ENCODE measurements around the gene PLEKHA5.

The PLEKHA5 gene

GRCh38 chr12:19301688-19302087, 172.2 kb downstream of the PLEKHA5 start:
- H3K27ac ChIP-seq (ENCODE audit: low read depth, low read length): no peak overlapping the region
- H3K79me2 ChIP-seq (ENCODE audit: control insufficient read depth, low read length): no peaks in the 10 kb centered on the region
- H3K9me3 ChIP-seq (ENCODE audit: control insufficient read depth, insufficient read depth, low read length): no peaks in the 10 kb centered on the region
- H3K36me3 ChIP-seq (ENCODE audit: control insufficient read depth, low read length): no peaks in the 10 kb centered on the region
- no peak overlapping the region for H3K4me3 ChIP-seq (ENCODE audit: low read length)
- no peaks in the 10 kb centered on the region for H3K27me3 ChIP-seq (ENCODE audit: control insufficient read depth, low read length)
- H4K20me1 ChIP-seq (ENCODE audit: control insufficient read depth, insufficient read depth, low read depth, low read length): no peaks in the 10 kb centered on the region
- no peak for TF ChIP-seq CTCF (IDR thresholded peaks at IDR 0.05; ENCODE audit: low read depth, low read length, poor library complexity, severe bottlenecking)
- no peak for TF ChIP-seq EZH2phosphoT487 (IDR thresholded peaks at IDR 0.05; ENCODE audit: borderline replicate concordance, low read length)
- no peaks in the 10 kb centered on the region for H3F3A ChIP-seq (ENCODE audit: control insufficient read depth, insufficient read depth)
- H3K4me2 ChIP-seq (ENCODE audit: low read length): no peak overlapping the region
- H3K4me1 ChIP-seq (ENCODE audit: control insufficient read depth, low read length): no peaks in the 10 kb centered on the region
- H3K9me2 ChIP-seq (replicated peaks; ENCODE audit: control insufficient read depth, low read length): no peaks in the 10 kb centered on the region

- Histone ChIP-seq H3K27me3 (ENCODE audit: control insufficient read depth, low read length) (no peaks in the 10 kb centered on the region), H3K4me3 (ENCODE audit: low read length) (no peak overlapping the region), H3K9me2 (replicated peaks; ENCODE audit: control insufficient read depth, low read length) (no peaks in the 10 kb centered on the region), H3K4me1 (ENCODE audit: control insufficient read depth, low read length) (no peaks in the 10 kb centered on the region), H4K20me1 (ENCODE audit: control insufficient read depth, insufficient read depth, low read depth, low read length) (no peaks in the 10 kb centered on the region), H3K36me3 (ENCODE audit: control insufficient read depth, low read length) (no peaks in the 10 kb centered on the region), H3K9me3 (ENCODE audit: control insufficient read depth, insufficient read depth, low read length) (no peaks in the 10 kb centered on the region), H3K79me2 (ENCODE audit: control insufficient read depth, low read length) (no peaks in the 10 kb centered on the region), H3K4me2 (ENCODE audit: low read length) (no peak overlapping the region), H3K27ac (ENCODE audit: low read depth, low read length) (no peak overlapping the region), H3F3A (ENCODE audit: control insufficient read depth, insufficient read depth) (no peaks in the 10 kb centered on the region)
- no peak for TF ChIP-seq CTCF (IDR thresholded peaks at IDR 0.05; ENCODE audit: low read depth, low read length, poor library complexity, severe bottlenecking)
- no peak for TF ChIP-seq EZH2phosphoT487 (IDR thresholded peaks at IDR 0.05; ENCODE audit: borderline replicate concordance, low read length)
Observed at GRCh38 chr12:19302100-19302640, 172.6 kb downstream of the PLEKHA5 start.

GRCh38 chr12:19303496-19303895, 174.0 kb downstream of the PLEKHA5 start:
- H3K36me3 ChIP-seq (ENCODE audit: control insufficient read depth, low read length): no peaks in the 10 kb centered on the region
- H3K4me2 ChIP-seq (ENCODE audit: low read length): no peak overlapping the region
- H3K27me3 ChIP-seq (ENCODE audit: control insufficient read depth, low read length): no peaks in the 10 kb centered on the region
- no peak overlapping the region for H3K4me3 ChIP-seq (ENCODE audit: low read length)
- H3K4me1 ChIP-seq (ENCODE audit: control insufficient read depth, low read length): no peaks in the 10 kb centered on the region
- H3K9me3 ChIP-seq (ENCODE audit: control insufficient read depth, insufficient read depth, low read length): no peaks in the 10 kb centered on the region
- no peak overlapping the region for H3K27ac ChIP-seq (ENCODE audit: low read depth, low read length)
- no peaks in the 10 kb centered on the region for H3K9me2 ChIP-seq (replicated peaks; ENCODE audit: control insufficient read depth, low read length)
- TF ChIP-seq CTCF (IDR thresholded peaks at IDR 0.05; ENCODE audit: low read depth, low read length, poor library complexity, severe bottlenecking): no peak
- TF ChIP-seq EZH2phosphoT487 (IDR thresholded peaks at IDR 0.05; ENCODE audit: borderline replicate concordance, low read length): no peak
- H3K79me2 ChIP-seq (ENCODE audit: control insufficient read depth, low read length): no peaks in the 10 kb centered on the region
- no peaks in the 10 kb centered on the region for H4K20me1 ChIP-seq (ENCODE audit: control insufficient read depth, insufficient read depth, low read depth, low read length)
- no peaks in the 10 kb centered on the region for H3F3A ChIP-seq (ENCODE audit: control insufficient read depth, insufficient read depth)
